ENCODE data around the gene AK9.
"Not testable (repeated sequence)": the region's sequence is repeated elsewhere in the genome, so short reads cannot be mapped to it uniquely, and the experiment has no call there.

AK9 gene

GRCh38 chr6:109715616-109716015, 24.6 kb upstream of the AK9 start:
- no peak overlapping the region for H3K27ac Mint-ChIP-seq (ENCODE audit: low read depth)
- no peaks in the 10 kb centered on the region for H3K9me3 Mint-ChIP-seq
- no peaks in the 10 kb centered on the region for H3K27me3 Mint-ChIP-seq
- no peak for DNase-seq (ENCODE audit: low spot score in 2 of 2)
- no peak for ATAC-seq (replicated peaks; ENCODE audit: extremely low read depth, poor library complexity, severe bottlenecking)
- H3K4me1 Mint-ChIP-seq, result peaks cover 33% of the 10 kb centered on the region
- H3K36me3 Mint-ChIP-seq (ENCODE audit: insufficient read depth), result peaks cover 6% of the 10 kb centered on the region
- H3K4me3 Mint-ChIP-seq, result no peak overlapping the region

- H3K27ac Mint-ChIP-seq (ENCODE audit: low read depth), result peak overlapping the region; percentile 72
- H3K27me3 Mint-ChIP-seq, result no peaks in the 10 kb centered on the region
- H3K36me3 Mint-ChIP-seq (ENCODE audit: insufficient read depth), result peaks cover 6% of the 10 kb centered on the region
- H3K4me1 Mint-ChIP-seq, result peaks cover 40% of the 10 kb centered on the region
- no peak overlapping the region for H3K4me3 Mint-ChIP-seq
- no peaks in the 10 kb centered on the region for H3K9me3 Mint-ChIP-seq
- ATAC-seq (replicated peaks; ENCODE audit: extremely low read depth, poor library complexity, severe bottlenecking) (no peak), DNase-seq (ENCODE audit: low spot score in 2 of 2) (no peak)
Measured at GRCh38 chr6:109714611-109715010, 23.6 kb upstream of the AK9 start.

- Mint-ChIP-seq H3K9me3 (no peaks in the 10 kb centered on the region), H3K36me3 (ENCODE audit: insufficient read depth) (peaks cover 5% of the 10 kb centered on the region), H3K27ac (ENCODE audit: low read depth) (peak overlapping the region; percentile 72), H3K4me1 (peaks cover 44% of the 10 kb centered on the region), H3K4me3 (no peak overlapping the region), H3K27me3 (no peaks in the 10 kb centered on the region)
- DNase-seq (ENCODE audit: low spot score in 2 of 2) (no peak), ATAC-seq (replicated peaks; ENCODE audit: extremely low read depth, poor library complexity, severe bottlenecking) (no peak)
Measured at GRCh38 chr6:109714166-109714565, 23.2 kb upstream of the AK9 start.

GRCh38 chr6:109713097-109713496, 22.1 kb upstream of the AK9 start:
- peaks cover 4% of the 10 kb centered on the region for H3K36me3 Mint-ChIP-seq (ENCODE audit: insufficient read depth)
- no peaks in the 10 kb centered on the region for H3K9me3 Mint-ChIP-seq
- H3K27me3 Mint-ChIP-seq, result no peaks in the 10 kb centered on the region
- H3K4me3 Mint-ChIP-seq, result no peak overlapping the region
- no peak for ATAC-seq (replicated peaks; ENCODE audit: extremely low read depth, poor library complexity, severe bottlenecking)
- H3K27ac Mint-ChIP-seq (ENCODE audit: low read depth), result no peak overlapping the region
- peaks cover 50% of the 10 kb centered on the region for H3K4me1 Mint-ChIP-seq
- no peak for DNase-seq (ENCODE audit: low spot score in 2 of 2)

- not testable (repeated sequence) for ATAC-seq (replicated peaks; ENCODE audit: extremely low read depth, poor library complexity, severe bottlenecking)
Measured at GRCh38 chr6:109708099-109708498, 17.1 kb upstream of the AK9 start.

GRCh38 chr6:109706513-109706912, 15.5 kb upstream of the AK9 start:
- H3K27me3 Mint-ChIP-seq, result no peaks in the 10 kb centered on the region
- H3K4me3 Mint-ChIP-seq, result peak overlapping the region; percentile 39
- H3K27ac Mint-ChIP-seq (ENCODE audit: low read depth), result peak overlapping the region; percentile 83
- peaks cover 65% of the 10 kb centered on the region for H3K4me1 Mint-ChIP-seq
- ATAC-seq (replicated peaks; ENCODE audit: extremely low read depth, poor library complexity, severe bottlenecking) (peak; percentile 38), DNase-seq (ENCODE audit: low spot score in 2 of 2) (no peak)
- H3K9me3 Mint-ChIP-seq, result no peaks in the 10 kb centered on the region
- peaks cover 2% of the 10 kb centered on the region for H3K36me3 Mint-ChIP-seq (ENCODE audit: insufficient read depth)

More at GRCh38 chr6:109708099-109708498, 17.1 kb upstream of the AK9 start:
- H3K27me3 Mint-ChIP-seq; H3K27ac Mint-ChIP-seq (ENCODE audit: low read depth); H3K4me3 Mint-ChIP-seq; DNase-seq (ENCODE audit: low spot score in 2 of 2); H3K9me3 Mint-ChIP-seq; H3K36me3 Mint-ChIP-seq (ENCODE audit: insufficient read depth): not testable (repeated sequence)
- peaks cover 72% of the 10 kb centered on the region for H3K4me1 Mint-ChIP-seq

- DNase-seq (ENCODE audit: low spot score in 2 of 2) (peak; percentile 51 to 59), ATAC-seq (replicated peaks; ENCODE audit: extremely low read depth, poor library complexity, severe bottlenecking) (peak; percentile 83)
- Mint-ChIP-seq H3K4me3 (no peak overlapping the region), H3K36me3 (ENCODE audit: insufficient read depth) (peaks cover 2% of the 10 kb centered on the region), H3K9me3 (no peaks in the 10 kb centered on the region), H3K4me1 (peaks cover 55% of the 10 kb centered on the region), H3K27ac (ENCODE audit: low read depth) (no peak overlapping the region), H3K27me3 (no peaks in the 10 kb centered on the region)
Measured at GRCh38 chr6:109705258-109705657, 14.3 kb upstream of the AK9 start.

GRCh38 chr6:109702791-109703190, 11.8 kb upstream of the AK9 start:
- Mint-ChIP-seq H3K4me1 (peaks cover 41% of the 10 kb centered on the region), H3K27me3 (no peaks in the 10 kb centered on the region), H3K4me3 (no peak overlapping the region), H3K9me3 (no peaks in the 10 kb centered on the region), H3K36me3 (ENCODE audit: insufficient read depth) (peaks cover 2% of the 10 kb centered on the region), H3K27ac (ENCODE audit: low read depth) (peak overlapping the region; percentile 16)
- no peak for DNase-seq (ENCODE audit: low spot score in 2 of 2)
- no peak for ATAC-seq (replicated peaks; ENCODE audit: extremely low read depth, poor library complexity, severe bottlenecking)

GRCh38 chr6:109701774-109702173, 10.8 kb upstream of the AK9 start:
- no peaks in the 10 kb centered on the region for H3K9me3 Mint-ChIP-seq
- no peak overlapping the region for H3K4me3 Mint-ChIP-seq
- H3K4me1 Mint-ChIP-seq, result peaks cover 38% of the 10 kb centered on the region
- H3K36me3 Mint-ChIP-seq (ENCODE audit: insufficient read depth), result peaks cover 2% of the 10 kb centered on the region
- DNase-seq (ENCODE audit: low spot score in 2 of 2) (no peak), ATAC-seq (replicated peaks; ENCODE audit: extremely low read depth, poor library complexity, severe bottlenecking) (no peak)
- no peak overlapping the region for H3K27ac Mint-ChIP-seq (ENCODE audit: low read depth)
- H3K27me3 Mint-ChIP-seq, result no peaks in the 10 kb centered on the region

- H3K36me3 Mint-ChIP-seq (ENCODE audit: insufficient read depth), result peaks cover 2% of the 10 kb centered on the region
- H3K4me3 Mint-ChIP-seq, result no peak overlapping the region
- H3K4me1 Mint-ChIP-seq, result peaks cover 32% of the 10 kb centered on the region
- DNase-seq (ENCODE audit: low spot score in 2 of 2) (no peak), ATAC-seq (replicated peaks; ENCODE audit: extremely low read depth, poor library complexity, severe bottlenecking) (no peak)
- H3K27me3 Mint-ChIP-seq, result no peaks in the 10 kb centered on the region
- no peaks in the 10 kb centered on the region for H3K9me3 Mint-ChIP-seq
- H3K27ac Mint-ChIP-seq (ENCODE audit: low read depth), result no peak overlapping the region
Measured at GRCh38 chr6:109701221-109701620, 10.2 kb upstream of the AK9 start.

- no peaks in the 10 kb centered on the region for H3K27me3 Mint-ChIP-seq
- ATAC-seq (replicated peaks; ENCODE audit: extremely low read depth, poor library complexity, severe bottlenecking) (no peak), DNase-seq (ENCODE audit: low spot score in 2 of 2) (no peak)
- H3K36me3 Mint-ChIP-seq (ENCODE audit: insufficient read depth), result peaks cover 3% of the 10 kb centered on the region
- no peak overlapping the region for H3K27ac Mint-ChIP-seq (ENCODE audit: low read depth)
- no peak overlapping the region for H3K4me3 Mint-ChIP-seq
- peaks cover 25% of the 10 kb centered on the region for H3K4me1 Mint-ChIP-seq
- no peaks in the 10 kb centered on the region for H3K9me3 Mint-ChIP-seq
Measured at GRCh38 chr6:109696355-109696754, 5.4 kb upstream of the AK9 start.

- H3K4me3 Mint-ChIP-seq, result no peak overlapping the region
- no peaks in the 10 kb centered on the region for H3K9me3 Mint-ChIP-seq
- H3K27ac Mint-ChIP-seq (ENCODE audit: low read depth), result no peak overlapping the region
- no peaks in the 10 kb centered on the region for H3K27me3 Mint-ChIP-seq
- peaks cover 6% of the 10 kb centered on the region for H3K36me3 Mint-ChIP-seq (ENCODE audit: insufficient read depth)
- peaks cover 34% of the 10 kb centered on the region for H3K4me1 Mint-ChIP-seq
- no peak for DNase-seq (ENCODE audit: low spot score in 2 of 2)
- ATAC-seq (replicated peaks; ENCODE audit: extremely low read depth, poor library complexity, severe bottlenecking), result no peak
Measured at GRCh38 chr6:109695468-109695867, 4.5 kb upstream of the AK9 start.

- H3K27ac Mint-ChIP-seq (ENCODE audit: low read depth), result no peak overlapping the region
- H3K27me3 Mint-ChIP-seq, result no peaks in the 10 kb centered on the region
- DNase-seq (ENCODE audit: low spot score in 2 of 2) (no peak), ATAC-seq (replicated peaks; ENCODE audit: extremely low read depth, poor library complexity, severe bottlenecking) (no peak)
- peaks cover 42% of the 10 kb centered on the region for H3K4me1 Mint-ChIP-seq
- H3K4me3 Mint-ChIP-seq, result no peak overlapping the region
- peaks cover 6% of the 10 kb centered on the region for H3K36me3 Mint-ChIP-seq (ENCODE audit: insufficient read depth)
- no peaks in the 10 kb centered on the region for H3K9me3 Mint-ChIP-seq
Measured at GRCh38 chr6:109693111-109693510, 2.1 kb upstream of the AK9 start.

GRCh38 chr6:109690373-109690736, 647 bp downstream of the AK9 start:
- peak overlapping the region; percentile 96 for H3K27ac Mint-ChIP-seq (ENCODE audit: low read depth)
- DNase-seq (ENCODE audit: low spot score in 2 of 2) (peak; percentile 17 to 21), ATAC-seq (replicated peaks; ENCODE audit: extremely low read depth, poor library complexity, severe bottlenecking) (peak; percentile 47)
- no peaks in the 10 kb centered on the region for H3K9me3 Mint-ChIP-seq
- peaks cover 42% of the 10 kb centered on the region for H3K4me1 Mint-ChIP-seq
- peaks cover 3% of the 10 kb centered on the region for H3K36me3 Mint-ChIP-seq (ENCODE audit: insufficient read depth)
- peak overlapping the region; percentile 92 for H3K4me3 Mint-ChIP-seq
- no peaks in the 10 kb centered on the region for H3K27me3 Mint-ChIP-seq
